ENCODE results near the gene HDAC6. TPM values are rescaled to one million over a fixed set of nuclear protein-coding genes. Genes with fewer than 3 reads are reported as not detected.

Gene HDAC6
- total and polyA plus RNA-seq, 2 donors (not counting 3 experiments of a cell fraction or from before 2014, with no cell fraction given), result 43.7 to 58.4 TPM

DNA sequence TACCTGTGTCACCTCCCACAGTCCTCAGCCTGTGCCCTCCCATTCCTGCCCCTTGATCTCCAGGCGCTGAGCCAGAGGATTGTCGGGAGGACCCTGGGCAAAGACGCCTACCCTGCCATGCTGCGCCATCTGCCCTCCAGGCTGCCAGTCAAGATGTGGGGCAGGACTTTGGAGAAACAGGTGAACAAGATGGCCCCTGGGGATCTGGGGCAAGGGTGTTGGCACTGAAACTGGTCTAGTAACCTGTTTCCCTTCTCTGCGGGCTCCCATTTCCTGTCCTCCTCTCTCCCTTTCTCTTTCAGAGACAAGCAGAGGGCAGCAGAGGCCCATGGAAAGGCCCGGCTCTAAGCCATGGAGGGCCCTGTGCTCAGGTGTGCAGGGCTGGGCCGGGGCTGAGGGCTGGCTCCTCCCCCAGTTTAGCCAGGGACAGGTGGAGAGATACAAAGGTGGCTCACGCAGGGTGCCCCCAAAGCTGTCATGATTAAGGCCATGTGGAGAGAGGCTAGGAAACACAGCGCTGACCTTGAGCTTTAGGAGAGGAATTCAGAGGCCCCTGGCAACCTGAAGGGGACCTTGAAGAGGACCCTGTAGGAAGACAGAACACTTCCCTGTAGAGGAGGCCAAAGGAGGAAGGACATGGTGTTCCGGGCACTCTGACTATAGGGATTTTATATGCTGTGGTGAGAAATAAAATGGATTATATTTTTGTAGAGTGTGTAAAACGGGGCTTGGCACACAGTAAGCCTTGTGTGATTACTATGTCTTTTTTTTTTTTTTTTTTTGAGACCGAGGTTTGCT is 40.0 kb upstream of the HDAC6 start, which contains the start of gene GLOD5:
Gene GLOD5 (plus strand): TSS at position 74 of the 798 bp plus-strand sequence. CDS start 44 bp downstream, at position 118.
- Histone ChIP-seq H2AFZ (ENCODE audit: low read depth, low read length) (no peak within 1 kb of the TSS), H3K9me3 (replicated peaks; ENCODE audit: control insufficient read depth, insufficient read depth, low read length) (no peaks in the 10 kb centered on the region), H3K36me3 (ENCODE audit: control insufficient read depth in 2 of 2, extremely low read depth in 1 of 2, insufficient read depth in 2 of 2, low read length in 2 of 2) (no peaks in the 10 kb centered on the region), H3K4me1 (ENCODE audit: control insufficient read depth, extremely low read depth, insufficient read depth, low read length) (no peaks in the 10 kb centered on the region), H3K9me1 (replicated peaks; ENCODE audit: control insufficient read depth, extremely low read depth, insufficient read depth, low read length) (no peaks in the 10 kb centered on the region), H3K4me3 (replicated peaks in 1 of 3; ENCODE audit: insufficient read depth in 1 of 3, low read depth in 1 of 3, low read length in 3 of 3) (no peak within 1 kb of the TSS), H3K27me3 (ENCODE audit: control insufficient read depth in 2 of 2, insufficient read depth in 2 of 2, low read length in 2 of 2) (no peaks in the 10 kb centered on the region), H3K9ac (replicated peaks; ENCODE audit: extremely low read depth, insufficient read depth, low read length) (no peak within 1 kb of the TSS), H3K79me2 (ENCODE audit: control insufficient read depth, insufficient read depth, low read length) (no peaks in the 10 kb centered on the region), H3K27ac (ENCODE audit: insufficient read depth, low read depth, low read length) (no peak within 1 kb of the TSS), H3K4me2 (ENCODE audit: insufficient read depth, low read length) (no peak within 1 kb of the TSS), H4K20me1 (replicated peaks; ENCODE audit: control insufficient read depth, extremely low read depth, insufficient read depth, low read length) (no peaks in the 10 kb centered on the region)
- TF ChIP-seq POLR2AphosphoS5 (IDR thresholded peaks at IDR 0.05; ENCODE audit: insufficient read depth, low read depth, low read length), result no peak
- TF ChIP-seq EZH2 (IDR thresholded peaks at IDR 0.05; ENCODE audit: borderline replicate concordance, low read depth, low read length, severe bottlenecking), result no peak
- no peak for TF ChIP-seq POLR2A (IDR thresholded peaks at IDR 0.05; ENCODE audit: low read depth, low read length)
- TF ChIP-seq GATA2 (IDR thresholded peaks at IDR 0.05; ENCODE audit: insufficient read depth, insufficient read length, low read depth, low read length), result no peak
- TF ChIP-seq, protein P1, sequence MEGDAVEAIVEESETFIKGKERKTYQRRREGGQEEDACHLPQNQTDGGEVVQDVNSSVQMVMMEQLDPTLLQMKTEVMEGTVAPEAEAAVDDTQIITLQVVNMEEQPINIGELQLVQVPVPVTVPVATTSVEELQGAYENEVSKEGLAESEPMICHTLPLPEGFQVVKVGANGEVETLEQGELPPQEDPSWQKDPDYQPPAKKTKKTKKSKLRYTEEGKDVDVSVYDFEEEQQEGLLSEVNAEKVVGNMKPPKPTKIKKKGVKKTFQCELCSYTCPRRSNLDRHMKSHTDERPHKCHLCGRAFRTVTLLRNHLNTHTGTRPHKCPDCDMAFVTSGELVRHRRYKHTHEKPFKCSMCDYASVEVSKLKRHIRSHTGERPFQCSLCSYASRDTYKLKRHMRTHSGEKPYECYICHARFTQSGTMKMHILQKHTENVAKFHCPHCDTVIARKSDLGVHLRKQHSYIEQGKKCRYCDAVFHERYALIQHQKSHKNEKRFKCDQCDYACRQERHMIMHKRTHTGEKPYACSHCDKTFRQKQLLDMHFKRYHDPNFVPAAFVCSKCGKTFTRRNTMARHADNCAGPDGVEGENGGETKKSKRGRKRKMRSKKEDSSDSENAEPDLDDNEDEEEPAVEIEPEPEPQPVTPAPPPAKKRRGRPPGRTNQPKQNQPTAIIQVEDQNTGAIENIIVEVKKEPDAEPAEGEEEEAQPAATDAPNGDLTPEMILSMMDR (IDR thresholded peaks at IDR 0.05; ENCODE audit: extremely low read depth in 1 of 2, insufficient read depth in 1 of 2, low read depth in 1 of 2, low read length in 2 of 2), result no peak
- no peak for TF ChIP-seq MAX (IDR thresholded peaks at IDR 0.05; ENCODE audit: insufficient read depth, insufficient read length)
- TF ChIP-seq FOS (IDR thresholded peaks at IDR 0.05; ENCODE audit: borderline replicate concordance, insufficient read depth, low read length), result no peak
- TF ChIP-seq JUN (IDR thresholded peaks at IDR 0.05; ENCODE audit: borderline replicate concordance, insufficient read depth, insufficient read length, low read depth), result no peak
- dilution Hi-C loops (cut with MboI; ENCODE audit: extremely low pct_ligation_motif_present, low sequenced_read_pairs) (no loop called here), intact Hi-C loops (cut with micrococcal nuclease) (no loop called here)
- BruUV-seq (replicated peaks), result no TSS peak
- DNase-seq (ENCODE audit: low read depth, low spot score) (no peak), FAIRE-seq (no peak)
- CTCF ChIA-PET, result no interaction called here
- POLR2A ChIA-PET, result no interaction called here
